Left lung (tissue), 14 donors: ENCODE results near the gene RPAIN. TPM values are rescaled to one million over a fixed set of nuclear protein-coding genes. Genes with fewer than 3 reads are reported as not detected.

Source experiments
- ATAC-seq: fragments of 200-7000 bp; cut with Tn5 transposase; one replicate; pipeline ENCODE4 v1.9.1; 2020; ENCODE audit warnings: moderate library complexity
- DNase-seq, 4 donors: peaks; one replicate each; pipeline ENCODE4 v3.0.0-alpha.2; 2013 to 2020
- H3K27ac ChIP-seq, 2 donors: fragments of 200-600 bp; sonication (generic) in 1 of 2; one replicate each; pipeline versions ENCODE4 v1.5.0 to v1.8.0; 2020 to 2021
- H3K27me3 ChIP-seq, 2 donors: fragments of 200-600 bp; sonication (generic) in 1 of 2; one replicate each; pipeline versions ENCODE4 v1.5.0 to v1.8.0; 2020 to 2021
- H3K36me3 ChIP-seq, 2 donors: fragments of 200-600 bp; sonication (generic) in 1 of 2; one replicate each; pipeline versions ENCODE4 v1.5.0 to v1.8.0; 2020 to 2021
- H3K4me1 ChIP-seq, 2 donors: fragments of 200-600 bp; one replicate each; pipeline ENCODE4 v1.8.0; 2021
- H3K4me3 ChIP-seq, 2 donors: fragments of 200-600 bp; sonication (generic) in 1 of 2; one replicate each; pipeline versions ENCODE4 v1.5.0 to v1.8.0; 2020 to 2021; ENCODE audit warnings: mild to moderate bottlenecking in 1 of 2
- H3K9me3 ChIP-seq, 2 donors: fragments of 200-600 bp; sonication (generic) in 1 of 2; one replicate each; pipeline versions ENCODE4 v1.5.0 to v1.8.0; 2020 to 2021
- CTCF ChIP-seq, 2 donors: fragments of 200-600 bp; sonication (generic) in 1 of 2; IDR thresholded peaks; one replicate each; pipeline versions ENCODE4 v1.5.0 to v1.8.0; 2021; ENCODE audit warnings: antibody characterized with exemption in 2 of 2
- intact Hi-C, 2 donors: fragments of 100-400 bp; cut with DNase I; formaldehyde crosslinking; loops; one replicate each; pipeline versions ENCODE4 v1.11.2 to v1.14.2; 2022
- long read RNA-seq, 12 donors: library from polyadenylated mRNA in 2 of 12; unstranded in 2 of 12; transcript quantifications; one replicate each; pipeline ENCODE4 v2.0.0 and lab custom pipeline, GENCODE V29; 2019 to 2026
- polyA plus RNA-seq, 6 donors: library from polyadenylated mRNA; unstranded; fragments of 120-200 nt; gene quantifications; one replicate each; pipeline ENCODE4 v1.2.1, GENCODE V29; 2013; ENCODE audit not compliant: insufficient read length in 6 of 6
- total RNA-seq, 2 donors: library from RNA; stranded (reverse); fragmentation: NEBNext Ultra II Directional; extraction: Animal tissue kit (Norgen Biotek cat#: 25700); gene quantifications; one replicate each; pipeline ENCODE4 v1.2.1, GENCODE V29; 2021
- donor health status: DM: no; HTN: yes; CAD: no.
- donor health status: DM: no; HTN: no; CAD: no.

RPAIN gene
- 10 to 100 TPM; 31.8 to 35.6 TPM for total RNA-seq
- 10 to 100 TPM; 77.8 to 96.2 (median 87.6) TPM for polyA plus RNA-seq
- long read RNA-seq, donor 1, transcript RPAIN-211 (3 exons, 597 nt) = minor isoform, 16 of 81 reads
- long read RNA-seq, donor 1, transcript RPAIN-209 (6 exons, 1,423 nt) = minor isoform, 6 of 81 reads
- long read RNA-seq, donor 1, transcript RPAIN-205 (4 exons, 1,057 nt) = major isoform, 23 of 81 reads
- long read RNA-seq, donor 1, transcript RPAIN-203 (7 exons, 1,535 nt) = minor isoform, 15 of 81 reads
- long read RNA-seq, donor 1, partial matches to known transcripts = 0 of 81 reads
- long read RNA-seq, donor 1, other reads (novel, unspliced or antisense) = 6 of 81 reads
- long read RNA-seq, donor 2, transcript RPAIN-205 (4 exons, 1,057 nt) = major isoform, 12 of 49 reads
- long read RNA-seq, donor 2, transcript RPAIN-211 (3 exons, 597 nt) = minor isoform, 10 of 49 reads
- long read RNA-seq, donor 2, transcript RPAIN-203 (7 exons, 1,535 nt) = major isoform, 12 of 49 reads
- long read RNA-seq, donor 2, partial matches to known transcripts = 0 of 49 reads
- long read RNA-seq, donor 2, other reads (novel, unspliced or antisense) = 0 of 49 reads
- long read RNA-seq, donor 3, transcript RPAIN-209 (6 exons, 1,423 nt) = minor isoform, 9 of 64 reads
- long read RNA-seq, donor 3, transcript RPAIN-205 (4 exons, 1,057 nt) = minor isoform, 14 of 64 reads
- long read RNA-seq, donor 3, transcript RPAIN-202 (6 exons, 1,394 nt) = minor isoform, 6 of 64 reads
- long read RNA-seq, donor 3, transcript RPAIN-203 (7 exons, 1,535 nt) = major isoform, 19 of 64 reads
- long read RNA-seq, donor 3, partial matches to known transcripts = 0 of 64 reads
- long read RNA-seq, donor 3, other reads (novel, unspliced or antisense) = 0 of 64 reads
- long read RNA-seq, donor 4, transcript RPAIN-203 (7 exons, 1,535 nt) = major isoform, 29 of 64 reads
- long read RNA-seq, donor 4, transcript RPAIN-211 (3 exons, 597 nt) = minor isoform, 5 of 64 reads
- long read RNA-seq, donor 4, transcript RPAIN-205 (4 exons, 1,057 nt) = minor isoform, 12 of 64 reads
- long read RNA-seq, donor 4, partial matches to known transcripts = 2 of 64 reads
- long read RNA-seq, donor 4, other reads (novel, unspliced or antisense) = 4 of 64 reads
- long read RNA-seq, donor 5, transcript RPAIN-205 (4 exons, 1,057 nt) = minor isoform, 13 of 57 reads
- long read RNA-seq, donor 5, transcript RPAIN-209 (6 exons, 1,423 nt) = minor isoform, 5 of 57 reads
- long read RNA-seq, donor 5, transcript RPAIN-211 (3 exons, 597 nt) = minor isoform, 6 of 57 reads
- long read RNA-seq, donor 5, transcript RPAIN-203 (7 exons, 1,535 nt) = major isoform, 18 of 57 reads
- long read RNA-seq, donor 5, partial matches to known transcripts = 0 of 57 reads
- long read RNA-seq, donor 5, other reads (novel, unspliced or antisense) = 0 of 57 reads
- long read RNA-seq, donor 6, transcript RPAIN-203 (7 exons, 1,535 nt) = minor isoform, 21 of 71 reads
- long read RNA-seq, donor 6, transcript RPAIN-205 (4 exons, 1,057 nt) = major isoform, 31 of 71 reads
- long read RNA-seq, donor 6, partial matches to known transcripts = 0 of 71 reads
- long read RNA-seq, donor 6, other reads (novel, unspliced or antisense) = 0 of 71 reads
- long read RNA-seq, donor 7, transcript RPAIN-205 (4 exons, 1,057 nt) = major isoform, 15 of 29 reads
- long read RNA-seq, donor 7, transcript RPAIN-211 (3 exons, 597 nt) = minor isoform, 5 of 29 reads
- long read RNA-seq, donor 7, partial matches to known transcripts = 0 of 29 reads
- long read RNA-seq, donor 7, other reads (novel, unspliced or antisense) = 0 of 29 reads
- long read RNA-seq, donor 8, transcript RPAIN-203 (7 exons, 1,535 nt) = major isoform, 11 of 117 reads
- long read RNA-seq, donor 8, transcript RPAIN-205 (4 exons, 1,057 nt) = major isoform, 11 of 117 reads
- long read RNA-seq, donor 8, partial matches to known transcripts = 73 of 117 reads
- long read RNA-seq, donor 8, other reads (novel, unspliced or antisense) = 0 of 117 reads
- long read RNA-seq, donor 9 = 0 reads
- long read RNA-seq, donor 10, transcript RPAIN-203 (7 exons, 1,535 nt) = major isoform, 21 of 36 reads
- long read RNA-seq, donor 10, transcript RPAIN-202 (6 exons, 1,394 nt) = minor isoform, 5 of 36 reads
- long read RNA-seq, donor 10, partial matches to known transcripts = 0 of 36 reads
- long read RNA-seq, donor 10, other reads (novel, unspliced or antisense) = 2 of 36 reads
- long read RNA-seq, donor 11 = 0 reads
- long read RNA-seq, donor 12, transcript RPAIN-205 (4 exons, 1,057 nt) = major isoform, 11 of 31 reads
- long read RNA-seq, donor 12, transcript RPAIN-202 (6 exons, 1,394 nt) = minor isoform, 5 of 31 reads
- long read RNA-seq, donor 12, partial matches to known transcripts = 0 of 31 reads
- long read RNA-seq, donor 12, other reads (novel, unspliced or antisense) = 0 of 31 reads

- H3K4me1 ChIP-seq = peaks cover 3 to 54% of the 10 kb centered on the region in 2 donors
- DNase-seq = peak in 3 of 4 donors; percentile 91 to 93 (median 91)
- H3K27ac ChIP-seq = peak within 1 kb of the TSS; percentile 88 to 91
- peaks cover 0 to 51% of the 10 kb centered on the region in 2 donors for H3K36me3 ChIP-seq
- TF ChIP-seq CTCF (IDR thresholded peaks at IDR 0.05) = no peak
- peak; percentile 89 for ATAC-seq
- H3K9me3 ChIP-seq = no peaks in the 10 kb centered on the region
- intact Hi-C loops = no loop called here
- H3K4me3 ChIP-seq = peak within 1 kb of the TSS; percentile 73 to 98
- no peaks in the 10 kb centered on the region for H3K27me3 ChIP-seq
These were observed at the start of gene RPAIN for GRCh38 chr17:5419959-5420653. RPAIN (plus strand) TSS chr17:5420182; CDS start chr17:5420211, 29 bp downstream.

GRCh38 chr17:5370411-5370810, 49.6 kb upstream of the RPAIN start:
- Histone ChIP-seq H3K27ac (no peak overlapping the region), H3K36me3 (peaks cover 0 to 96% of the 10 kb centered on the region in 2 donors), H3K4me1 (no peaks in the 10 kb centered on the region), H3K9me3 (no peaks in the 10 kb centered on the region), H3K27me3 (no peaks in the 10 kb centered on the region), H3K4me3 (no peak overlapping the region)
- intact Hi-C loops = no loop called here
- no peak for TF ChIP-seq CTCF (IDR thresholded peaks at IDR 0.05)
- no peak for ATAC-seq
- no peak for DNase-seq

GRCh38 chr17:5373112-5373511, 46.9 kb upstream of the RPAIN start:
- Histone ChIP-seq H3K4me1 (no peaks in the 10 kb centered on the region), H3K27ac (no peak overlapping the region), H3K9me3 (no peaks in the 10 kb centered on the region), H3K27me3 (no peaks in the 10 kb centered on the region), H3K4me3 (no peak overlapping the region), H3K36me3 (peaks cover 0 to 96% of the 10 kb centered on the region in 2 donors)
- intact Hi-C loops = no loop called here
- TF ChIP-seq CTCF (IDR thresholded peaks at IDR 0.05) = no peak
- ATAC-seq (no peak), DNase-seq (no peak)
